NOMO-1 treated with dmso at 0.1 percent for 144 hours (cell line): Measurements from ENCODE around the gene KCNMB2.

Source experiments
- DNase-seq: peaks from one replicate; lab custom pipeline; 2025; ENCODE audit not compliant: unreplicated experiment; lab: John Stamatoyannopoulos, UW

Gene KCNMB2

DNA sequence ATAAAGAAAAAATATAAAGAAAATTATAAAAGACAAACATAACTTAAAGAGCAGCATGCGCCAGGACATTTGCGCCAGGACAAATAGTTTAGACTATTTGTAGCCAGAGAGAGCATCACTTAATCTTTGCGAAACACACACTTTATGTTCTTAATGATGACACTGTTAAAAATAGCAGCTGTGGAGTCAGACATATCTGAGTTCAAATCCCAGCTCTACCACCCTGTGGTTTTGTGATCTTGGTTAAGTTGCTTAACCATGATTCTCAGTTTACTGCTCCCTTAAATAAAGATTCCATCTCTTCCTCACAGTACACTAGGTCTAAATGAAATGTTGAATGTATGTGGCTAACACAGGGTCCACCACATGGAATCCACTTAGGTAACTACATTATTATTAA, 31.4 kb downstream of the KCNMB2 start:
- DNase-seq, result no peak

- DNase-seq, result no peak
Observed at GRCh38 chr3:178568155-178568731, 32.0 kb downstream of the KCNMB2 start.

- no peak for DNase-seq
Observed at GRCh38 chr3:178568911-178569310, 32.7 kb downstream of the KCNMB2 start.

DNA sequence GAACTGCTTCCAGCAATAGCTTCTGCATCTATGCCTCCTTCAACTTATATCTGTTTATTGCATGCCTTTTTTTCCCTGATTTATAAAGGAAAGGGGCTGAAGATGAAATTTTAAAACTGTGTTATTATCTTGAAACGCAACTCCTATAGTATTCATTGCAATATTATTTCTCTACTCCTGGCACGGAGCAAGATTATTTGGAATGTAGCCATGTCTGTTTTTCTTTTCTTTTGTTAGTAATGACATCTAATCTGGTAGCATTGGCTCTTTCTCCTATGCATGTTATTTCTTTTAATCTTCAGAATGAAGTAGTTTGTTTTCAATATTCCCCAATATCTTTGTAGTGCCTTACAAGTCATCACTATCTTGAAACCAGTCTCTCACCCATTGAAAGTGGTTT, 33.6 kb downstream of the KCNMB2 start:
- DNase-seq, result no peak

- no peak for DNase-seq
Observed at GRCh38 chr3:178583963-178584575, 47.8 kb downstream of the KCNMB2 start.

DNA sequence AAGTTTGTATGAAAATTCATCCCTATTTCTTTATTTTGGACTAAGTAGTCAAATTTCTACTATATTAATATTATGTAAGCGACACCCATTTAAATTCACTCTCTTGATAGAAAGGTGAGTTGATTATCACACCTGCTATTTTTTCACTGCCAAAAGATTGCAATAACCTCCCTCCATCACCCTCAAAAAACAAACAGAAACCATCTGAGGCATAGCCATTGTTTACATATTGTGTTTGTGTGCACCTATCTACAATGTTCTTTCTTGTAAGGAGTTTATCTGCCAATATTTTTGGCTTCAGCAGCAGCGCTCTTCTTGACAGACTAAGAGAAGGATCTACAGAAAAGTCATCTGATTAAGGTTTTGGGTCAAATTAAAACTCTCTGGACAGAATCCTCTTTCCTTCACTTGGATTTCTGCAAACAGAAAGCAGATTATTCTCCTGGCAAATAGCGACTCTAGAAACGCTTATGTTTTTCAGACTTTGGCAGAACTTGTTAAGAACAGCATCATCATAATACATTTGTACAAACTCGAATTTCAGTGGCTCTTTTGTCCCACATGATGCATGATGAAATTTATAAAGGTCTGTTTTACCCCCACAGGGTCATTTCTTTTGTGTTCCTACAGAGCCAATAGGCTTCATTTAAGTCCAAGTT, 48.6 kb downstream of the KCNMB2 start:
- no peak for DNase-seq

GRCh38 chr3:178585454-178585853, 49.2 kb downstream of the KCNMB2 start:
- no peak for DNase-seq

DNA sequence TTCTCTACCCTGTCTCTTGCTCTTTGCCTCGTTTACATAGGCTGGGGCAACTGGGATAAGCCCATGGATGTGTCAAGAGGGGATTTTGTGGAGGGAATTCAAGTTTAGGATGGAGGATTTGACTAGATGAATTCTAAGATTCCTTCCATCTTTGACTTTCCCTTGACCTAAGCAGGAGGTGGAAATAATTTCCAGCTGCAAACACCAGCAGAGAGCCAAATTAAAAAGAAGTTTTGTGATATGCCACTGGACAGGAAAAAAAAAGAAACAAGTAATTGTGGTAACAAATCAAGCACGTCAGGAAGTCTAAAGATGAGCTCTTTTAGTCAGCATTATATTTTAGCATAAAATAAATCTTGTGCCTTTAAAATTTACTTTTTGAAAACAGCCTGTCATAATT, 49.8 kb downstream of the KCNMB2 start:
- DNase-seq, result no peak

DNA sequence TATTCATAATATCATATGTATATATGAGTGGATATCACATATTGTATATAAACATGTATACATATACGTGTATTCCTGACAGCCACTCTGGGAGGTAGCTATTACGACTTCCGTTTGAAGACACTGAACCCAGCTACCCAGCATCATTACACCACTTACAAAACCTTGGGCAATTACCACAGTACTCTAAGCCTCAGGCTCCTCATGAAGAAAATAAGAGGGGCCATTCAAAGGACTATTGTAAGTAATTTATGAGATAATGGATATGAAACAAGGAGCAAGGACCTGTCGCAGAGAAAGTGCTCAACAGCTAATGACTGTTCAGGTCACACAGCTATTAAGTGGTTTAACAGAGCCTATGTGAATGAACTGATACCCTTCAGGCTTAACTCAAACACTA, 52.4 kb downstream of the KCNMB2 start:
- no peak for DNase-seq

- no peak for DNase-seq
Observed at GRCh38 chr3:178593786-178594185, 57.5 kb downstream of the KCNMB2 start.

GRCh38 chr3:178597371-178597770, 61.1 kb downstream of the KCNMB2 start:
- DNase-seq, result no peak

DNA sequence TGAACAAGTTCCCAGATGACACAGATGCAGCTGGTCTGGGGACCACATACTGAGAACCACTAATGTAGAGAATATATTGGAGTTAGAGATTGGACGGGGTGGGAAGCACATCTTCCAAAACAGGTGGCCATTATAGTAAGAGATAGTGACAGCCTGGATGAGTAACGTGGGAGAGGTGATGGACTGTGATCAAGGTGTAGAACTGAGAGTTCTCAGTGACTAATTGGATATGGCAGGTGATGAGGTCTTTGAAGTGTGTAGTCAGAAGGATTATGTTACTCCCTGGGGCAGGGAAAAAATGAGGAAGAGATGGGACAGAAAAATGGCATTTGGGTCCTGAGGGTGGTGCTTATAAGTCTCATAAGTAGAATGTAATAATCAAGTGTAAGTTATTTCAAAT, 66.6 kb downstream of the KCNMB2 start:
- DNase-seq, result no peak

- no peak for DNase-seq
Observed at GRCh38 chr3:178603735-178604134, 67.5 kb downstream of the KCNMB2 start.

- peak; percentile 18 for DNase-seq
Observed at GRCh38 chr3:178618197-178618596, 82.0 kb downstream of the KCNMB2 start.

DNA sequence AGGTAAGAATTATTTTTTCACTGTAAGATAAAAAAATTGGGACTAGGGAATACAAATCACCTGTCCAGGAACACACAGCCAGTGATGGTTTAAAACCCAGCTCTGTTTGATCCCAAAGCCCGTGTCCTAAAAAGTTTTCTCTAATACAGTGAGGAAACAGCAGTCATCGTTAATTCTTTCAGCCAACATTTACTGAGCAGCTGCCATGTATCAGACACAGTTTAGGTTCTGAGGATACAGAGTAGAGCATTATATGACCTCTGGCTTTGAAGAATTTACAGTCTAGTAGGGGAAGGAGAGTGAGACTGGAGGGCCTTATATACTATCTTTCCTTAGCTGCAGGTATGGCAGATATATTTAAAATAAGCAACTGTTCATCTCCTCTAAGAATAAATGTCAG, 82.7 kb downstream of the KCNMB2 start:
- DNase-seq, result no peak

DNA sequence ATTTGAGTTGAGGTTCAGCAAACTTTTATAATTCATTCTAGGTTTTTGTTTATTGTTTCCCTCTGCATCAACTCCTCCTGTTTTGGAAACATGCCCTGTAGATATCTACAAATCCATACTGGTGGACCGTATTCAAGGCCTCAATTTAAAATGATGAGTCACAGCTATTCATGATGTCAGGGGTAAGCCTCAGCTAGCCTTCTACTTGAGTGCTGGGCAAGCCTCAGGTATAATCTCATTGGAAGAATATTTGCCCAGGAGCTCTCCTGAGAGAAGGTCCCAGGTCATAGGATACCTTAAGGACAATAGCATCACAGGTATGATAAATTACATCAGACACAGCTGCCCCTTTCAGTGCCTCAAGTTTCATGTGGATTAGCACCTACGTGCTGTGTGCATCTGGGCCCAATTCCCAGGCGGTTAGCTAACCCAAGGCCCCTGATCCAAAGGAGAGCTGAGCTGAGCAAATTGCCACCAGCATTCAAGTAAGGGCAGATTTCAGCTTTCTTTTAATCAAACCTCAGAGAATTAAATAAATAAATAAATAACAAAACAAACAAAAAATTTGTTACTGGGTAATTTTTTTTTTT, 87.5 kb downstream of the KCNMB2 start:
- DNase-seq, result no peak

GRCh38 chr3:178624276-178624675, 88.0 kb downstream of the KCNMB2 start:
- DNase-seq, result no peak

DNA sequence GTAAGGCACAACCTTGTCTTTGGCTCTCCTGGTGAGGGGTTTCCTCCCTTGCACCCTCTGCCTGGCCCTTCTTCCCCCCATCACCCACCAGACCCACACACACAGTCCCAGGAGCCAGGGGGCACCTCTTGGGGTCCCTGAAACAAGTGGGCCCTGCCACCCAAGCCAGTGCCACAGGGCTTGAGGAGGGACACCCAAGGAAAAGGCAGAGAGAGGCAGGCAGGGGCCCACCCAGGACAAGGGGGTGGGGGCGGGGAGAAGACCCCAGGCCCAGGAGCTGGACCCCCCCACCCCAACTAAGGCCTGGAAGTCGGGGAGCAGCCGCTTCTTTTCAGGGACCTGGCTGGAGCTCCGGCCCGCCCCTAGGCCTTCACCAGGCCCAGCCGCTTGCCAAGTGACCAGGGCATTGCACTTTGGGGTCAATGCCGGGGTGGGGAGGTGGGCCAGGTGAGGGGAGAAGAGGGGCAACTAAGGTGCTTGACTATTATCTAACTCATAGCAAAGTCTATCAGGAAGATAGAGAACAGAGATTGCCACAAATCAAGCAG, 88.9 kb downstream of the KCNMB2 start:
- DNase-seq, result no peak

- no peak for DNase-seq
Observed at GRCh38 chr3:178628037-178628436, 91.8 kb downstream of the KCNMB2 start.

GRCh38 chr3:178629430-178630178, 93.4 kb downstream of the KCNMB2 start:
- DNase-seq, result no peak

GRCh38 chr3:178631950-178632349, 95.7 kb downstream of the KCNMB2 start:
- DNase-seq, result no peak
